BLaER1 (cell line): Measurements from ENCODE around the gene CHAF1A.
A peak's percentile ranks its signal among the peaks of the same experiment; 100 is the strongest.

Experiments
- H3K27ac ChIP-seq: shearing (Covaris generic); formaldehyde crosslinking; 2 replicates; pipeline ENCODE4 v1.8.1; 2022
- H3K27me3 ChIP-seq: shearing (Covaris generic); formaldehyde crosslinking; 2 replicates; pipeline ENCODE4 v1.8.1; 2022
- H3K36me3 ChIP-seq: shearing (Covaris generic); formaldehyde crosslinking; 2 replicates; pipeline ENCODE4 v1.8.1; 2022
- H3K4me1 ChIP-seq: shearing (Covaris generic); formaldehyde crosslinking; 2 replicates; pipeline ENCODE4 v1.8.1; 2022
- H3K4me2 ChIP-seq: shearing (Covaris generic); formaldehyde crosslinking; 2 replicates; pipeline ENCODE4 v1.8.1; 2022
- H3K4me3 ChIP-seq: shearing (Covaris generic); formaldehyde crosslinking; 2 replicates; pipeline ENCODE4 v1.8.1; 2022
- H3K9ac ChIP-seq: shearing (Covaris generic); formaldehyde crosslinking; 2 replicates; pipeline ENCODE4 v1.8.1; 2022
- H3K9me3 ChIP-seq: shearing (Covaris generic); formaldehyde crosslinking; 2 replicates; pipeline ENCODE4 v1.8.1; 2022
- H4K20me1 ChIP-seq: shearing (Covaris generic); formaldehyde crosslinking; 2 replicates; pipeline ENCODE4 v1.8.1; 2022
- Cebpa-rat ChIP-seq: shearing (Covaris generic); IDR thresholded peaks from 2 replicates; pipeline ENCODE4 v1.8.1; 2022

CHAF1A gene

DNA sequence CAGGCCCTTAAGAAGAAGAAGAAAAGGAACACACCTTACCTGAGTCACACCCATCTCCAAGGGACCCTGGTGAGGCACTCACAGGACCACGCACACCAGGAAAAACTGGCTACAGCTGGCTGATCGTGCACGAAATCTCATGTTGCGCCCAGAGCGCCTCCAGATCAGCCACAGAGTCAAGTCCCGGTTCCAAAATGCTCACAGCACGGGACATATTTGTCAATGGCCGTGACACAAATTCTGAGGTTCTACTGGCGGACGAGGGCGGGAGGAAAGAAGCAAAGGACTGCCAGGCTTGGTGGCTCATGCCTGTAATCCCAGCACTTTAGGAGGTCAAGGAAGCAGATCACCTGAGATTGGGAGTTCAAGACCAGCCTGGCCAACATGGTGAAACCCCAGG is 23.6 kb upstream of the CHAF1A start:
- Histone ChIP-seq H3K27ac (no peak overlapping the region), H3K36me3 (peaks cover 7% of the 10 kb centered on the region), H4K20me1 (peaks cover 100% of the 10 kb centered on the region), H3K9ac (no peak overlapping the region), H3K9me3 (no peaks in the 10 kb centered on the region), H3K4me2 (peak overlapping the region; percentile 100), H3K4me3 (no peak overlapping the region), H3K27me3 (no peaks in the 10 kb centered on the region), H3K4me1 (peaks cover 92% of the 10 kb centered on the region)
- TF ChIP-seq Cebpa-rat, result no peak

- peaks cover 100% of the 10 kb centered on the region for H4K20me1 ChIP-seq
- peak overlapping the region; percentile 3; the same call in 1 of the 2 replicates for H3K27ac ChIP-seq
- H3K27me3 ChIP-seq, result no peaks in the 10 kb centered on the region
- no peak for TF ChIP-seq Cebpa-rat
- peak overlapping the region; percentile 100 for H3K4me2 ChIP-seq
- H3K9me3 ChIP-seq, result no peaks in the 10 kb centered on the region
- peak overlapping the region; percentile 55 for H3K9ac ChIP-seq
- H3K4me3 ChIP-seq, result peak overlapping the region; percentile 36
- H3K36me3 ChIP-seq, result peaks cover 15% of the 10 kb centered on the region
- H3K4me1 ChIP-seq, result peaks cover 84% of the 10 kb centered on the region
Observed at GRCh38 chr19:4379383-4380253, 22.8 kb upstream of the CHAF1A start.

GRCh38 chr19:4380254-4380727 is 22.1 kb upstream of the CHAF1A start:
- peak overlapping the region; percentile 100 for H3K4me2 ChIP-seq
- peak overlapping the region; percentile 3; the same call in 1 of the 2 replicates for H3K27ac ChIP-seq
- H3K36me3 ChIP-seq, result peaks cover 21% of the 10 kb centered on the region
- no peak for TF ChIP-seq Cebpa-rat
- H3K4me3 ChIP-seq, result peak overlapping the region; percentile 36
- H3K9ac ChIP-seq, result peak overlapping the region; percentile 55
- no peaks in the 10 kb centered on the region for H3K27me3 ChIP-seq
- peaks cover 80% of the 10 kb centered on the region for H3K4me1 ChIP-seq
- H4K20me1 ChIP-seq, result peaks cover 100% of the 10 kb centered on the region
- no peaks in the 10 kb centered on the region for H3K9me3 ChIP-seq

DNA sequence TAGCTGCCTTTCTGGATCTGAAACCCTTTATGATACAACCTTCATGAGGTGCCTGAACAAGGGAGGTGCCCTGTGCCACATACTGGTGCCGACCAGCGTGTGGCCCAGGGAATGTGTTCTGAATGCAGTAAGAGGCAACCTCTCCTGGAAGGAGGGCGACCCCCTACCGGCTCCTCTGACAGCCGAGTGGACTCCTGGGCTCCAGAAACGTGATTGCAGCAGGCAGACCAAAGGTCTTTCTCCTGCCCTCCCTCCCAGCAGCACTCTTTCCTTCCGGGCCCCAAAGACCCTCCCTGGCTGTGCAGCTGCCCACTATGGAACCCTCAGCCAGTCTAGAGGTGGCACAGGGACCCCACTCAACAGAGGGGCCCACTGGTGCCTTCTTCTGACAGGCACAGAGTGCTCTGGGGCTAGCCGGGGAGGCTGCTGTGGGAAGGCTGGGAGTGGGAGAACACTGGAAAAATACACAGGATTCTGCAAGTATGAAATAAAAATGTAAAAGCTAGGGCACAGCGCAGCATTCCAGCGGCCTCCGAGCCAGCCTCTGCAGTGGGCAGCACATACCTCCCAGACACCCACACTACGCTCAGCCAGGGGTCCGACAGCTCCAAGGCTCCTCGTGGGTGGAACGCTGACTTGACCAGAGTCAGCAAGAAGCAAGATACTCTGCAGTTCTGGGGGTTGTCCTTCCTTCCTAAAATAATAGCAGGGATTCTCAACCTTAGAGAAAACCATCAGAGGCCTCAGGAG is 17.0 kb upstream of the CHAF1A start:
- Histone ChIP-seq H3K4me1 (peaks cover 71% of the 10 kb centered on the region), H4K20me1 (peaks cover 99% of the 10 kb centered on the region), H3K36me3 (peaks cover 56% of the 10 kb centered on the region), H3K27me3 (no peaks in the 10 kb centered on the region), H3K4me2 (peak overlapping the region; percentile 61), H3K9me3 (no peaks in the 10 kb centered on the region), H3K4me3 (no peak overlapping the region), H3K9ac (0 out of 2 replicates have a peak overlapping the region, but pooled peaks have one; percentile 16), H3K27ac (0 out of 2 replicates have a peak overlapping the region, but pooled peaks have one; percentile 8)
- TF ChIP-seq Cebpa-rat, result no peak

DNA sequence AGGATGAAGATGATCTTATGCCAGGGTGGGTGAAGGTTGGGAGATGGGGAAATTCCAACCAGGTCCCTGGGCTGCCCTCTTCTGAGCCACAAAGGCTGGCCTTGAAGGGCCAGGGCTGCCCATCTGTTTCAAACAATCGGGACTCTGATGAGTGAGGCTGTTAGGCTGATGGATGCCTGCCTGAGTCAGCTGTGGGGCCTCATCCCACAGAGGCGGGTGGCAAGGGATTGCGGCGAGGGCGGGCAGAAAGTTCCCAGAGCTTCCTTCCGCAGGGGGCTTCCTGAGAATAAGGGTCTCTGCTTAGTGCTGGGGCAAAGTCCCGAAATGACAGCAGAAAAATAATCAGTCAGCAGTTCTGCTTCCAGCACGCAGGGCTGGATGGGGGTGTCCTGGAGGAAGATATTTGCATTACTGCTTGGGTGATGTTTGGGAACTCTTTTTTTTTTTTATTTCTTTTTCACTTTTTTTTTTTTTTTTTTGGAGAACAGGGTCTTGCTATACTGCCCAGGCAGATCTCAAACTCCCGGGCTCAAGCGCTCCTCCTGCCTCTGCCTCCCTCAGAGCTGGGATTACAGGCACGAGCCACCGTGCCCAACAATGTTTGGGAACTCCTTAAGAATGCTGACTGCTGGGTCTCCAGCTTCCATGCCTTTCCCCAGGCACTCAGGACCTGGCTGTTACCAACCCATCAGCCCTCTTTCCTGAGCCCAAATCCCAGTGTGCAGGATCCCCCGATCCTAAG is 16.2 kb upstream of the CHAF1A start:
- no peaks in the 10 kb centered on the region for H3K9me3 ChIP-seq
- peaks cover 99% of the 10 kb centered on the region for H4K20me1 ChIP-seq
- H3K9ac ChIP-seq, result 0 out of 2 replicates have a peak overlapping the region, but pooled peaks have one; percentile 16
- H3K4me2 ChIP-seq, result peak overlapping the region; percentile 61
- peaks cover 59% of the 10 kb centered on the region for H3K36me3 ChIP-seq
- no peaks in the 10 kb centered on the region for H3K27me3 ChIP-seq
- no peak overlapping the region for H3K4me3 ChIP-seq
- peaks cover 71% of the 10 kb centered on the region for H3K4me1 ChIP-seq
- TF ChIP-seq Cebpa-rat, result no peak
- H3K27ac ChIP-seq, result 0 out of 2 replicates have a peak overlapping the region, but pooled peaks have one; percentile 8

GRCh38 chr19:4388337-4389063 is 13.9 kb upstream of the CHAF1A start:
- no peak for TF ChIP-seq Cebpa-rat
- peaks cover 63% of the 10 kb centered on the region for H3K4me1 ChIP-seq
- H3K4me3 ChIP-seq, result no peak overlapping the region
- peaks cover 99% of the 10 kb centered on the region for H4K20me1 ChIP-seq
- peaks cover 63% of the 10 kb centered on the region for H3K36me3 ChIP-seq
- H3K27ac ChIP-seq, result 0 out of 2 replicates have a peak overlapping the region, but pooled peaks have one; percentile 9
- no peaks in the 10 kb centered on the region for H3K9me3 ChIP-seq
- no peak overlapping the region for H3K9ac ChIP-seq
- no peak overlapping the region for H3K4me2 ChIP-seq
- no peaks in the 10 kb centered on the region for H3K27me3 ChIP-seq

GRCh38 chr19:4389064-4389375 is 13.4 kb upstream of the CHAF1A start:
- H3K27me3 ChIP-seq, result no peaks in the 10 kb centered on the region
- H3K9ac ChIP-seq, result no peak overlapping the region
- peaks cover 58% of the 10 kb centered on the region for H3K36me3 ChIP-seq
- no peak overlapping the region for H3K4me2 ChIP-seq
- no peak overlapping the region for H3K4me3 ChIP-seq
- TF ChIP-seq Cebpa-rat, result no peak
- H4K20me1 ChIP-seq, result peaks cover 99% of the 10 kb centered on the region
- no peaks in the 10 kb centered on the region for H3K9me3 ChIP-seq
- H3K4me1 ChIP-seq, result peaks cover 63% of the 10 kb centered on the region
- H3K27ac ChIP-seq, result 0 out of 2 replicates have a peak overlapping the region, but pooled peaks have one; percentile 9

GRCh38 chr19:4389511-4390016 is 12.9 kb upstream of the CHAF1A start:
- Histone ChIP-seq H3K4me2 (peak overlapping the region; percentile 59; the same call in 1 of the 2 replicates), H3K4me3 (no peak overlapping the region), H3K4me1 (peaks cover 63% of the 10 kb centered on the region), H3K27ac (peak overlapping the region; percentile 59; the same call in 1 of the 2 replicates), H3K36me3 (peaks cover 58% of the 10 kb centered on the region), H4K20me1 (peaks cover 99% of the 10 kb centered on the region), H3K9me3 (no peaks in the 10 kb centered on the region), H3K27me3 (no peaks in the 10 kb centered on the region), H3K9ac (peak overlapping the region; percentile 44; the same call in 1 of the 2 replicates)
- TF ChIP-seq Cebpa-rat, result no peak
